ENCODE results near the gene ABR. TPM values are rescaled to one million over a fixed set of nuclear protein-coding genes. Genes with fewer than 3 reads are reported as not detected.

ABR gene
- polyA plus RNA-seq, 3 donors, result 19.8 to 160 (median 26.0) TPM

DNA sequence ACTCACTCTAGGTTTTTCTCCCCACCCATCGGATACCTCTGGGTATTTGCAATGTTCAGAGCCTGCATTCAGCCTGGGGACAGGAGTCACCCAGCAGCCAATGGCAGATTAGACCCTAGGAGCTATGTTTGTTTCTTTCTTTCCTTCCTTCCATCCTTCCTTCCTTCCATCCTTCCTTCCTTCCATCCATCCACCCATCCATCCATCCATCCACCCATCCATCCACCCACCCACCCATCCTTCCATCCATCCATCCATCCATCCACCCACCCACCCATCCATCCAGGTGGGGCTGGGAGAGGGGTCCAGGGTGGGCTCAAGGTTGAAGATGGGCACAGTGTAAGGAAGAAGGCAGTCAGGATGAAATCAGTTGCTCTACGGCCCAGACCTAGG is 142.9 kb downstream of the ABR start:
- peaks cover 19 to 50% of the 10 kb centered on the region in 2 donors for H3K36me3 ChIP-seq (replicated peaks in 1 of 2; ENCODE audit: control insufficient read depth in 1 of 2, insufficient read depth in 2 of 2, low read length in 2 of 2)
- peaks cover 27 to 50% of the 10 kb centered on the region in 2 donors for H3K36me3 Mint-ChIP-seq
- peaks cover 24 to 27% of the 10 kb centered on the region in 2 donors for H3K4me1 ChIP-seq (ENCODE audit: control insufficient read depth in 1 of 2, insufficient read depth in 2 of 2, low read length in 2 of 2)
- DNase-seq, result no peak
- no peak overlapping the region for H3K9ac ChIP-seq (ENCODE audit: insufficient read depth, low read length, poor library complexity, severe bottlenecking)
- peaks cover 0 to 2% (median 0%) of the 10 kb centered on the region in 3 donors for H3K27me3 Mint-ChIP-seq (ENCODE audit: low read depth in 3 of 3)
- peak overlapping the region in 3 of 7 donors; percentile 11 to 69 (median 52) for H3K27ac Mint-ChIP-seq
- no peaks in the 10 kb centered on the region for H3K27me3 ChIP-seq (ENCODE audit: control insufficient read depth in 2 of 2, insufficient read depth in 2 of 2, low read length in 2 of 2)
- peaks cover 86% of the 10 kb centered on the region for H4K20me1 ChIP-seq (ENCODE audit: insufficient read depth, low read length)
- H3K9me3 ChIP-seq (replicated peaks in 1 of 2; ENCODE audit: control insufficient read depth in 1 of 2, insufficient read depth in 1 of 2, low read length in 2 of 2), result no peaks in the 10 kb centered on the region
- no peak overlapping the region for H3K4me2 ChIP-seq (replicated peaks; ENCODE audit: extremely low read depth, low read length, poor library complexity, severe bottlenecking)
- H3K4me3 ChIP-seq (replicated peaks in 1 of 3; ENCODE audit: low read depth in 2 of 3, low read length in 3 of 3), result no peak overlapping the region
- H2AFZ ChIP-seq (ENCODE audit: insufficient read depth, low read depth, low read length, poor library complexity, severe bottlenecking), result no peak overlapping the region
- TF ChIP-seq, protein P1, sequence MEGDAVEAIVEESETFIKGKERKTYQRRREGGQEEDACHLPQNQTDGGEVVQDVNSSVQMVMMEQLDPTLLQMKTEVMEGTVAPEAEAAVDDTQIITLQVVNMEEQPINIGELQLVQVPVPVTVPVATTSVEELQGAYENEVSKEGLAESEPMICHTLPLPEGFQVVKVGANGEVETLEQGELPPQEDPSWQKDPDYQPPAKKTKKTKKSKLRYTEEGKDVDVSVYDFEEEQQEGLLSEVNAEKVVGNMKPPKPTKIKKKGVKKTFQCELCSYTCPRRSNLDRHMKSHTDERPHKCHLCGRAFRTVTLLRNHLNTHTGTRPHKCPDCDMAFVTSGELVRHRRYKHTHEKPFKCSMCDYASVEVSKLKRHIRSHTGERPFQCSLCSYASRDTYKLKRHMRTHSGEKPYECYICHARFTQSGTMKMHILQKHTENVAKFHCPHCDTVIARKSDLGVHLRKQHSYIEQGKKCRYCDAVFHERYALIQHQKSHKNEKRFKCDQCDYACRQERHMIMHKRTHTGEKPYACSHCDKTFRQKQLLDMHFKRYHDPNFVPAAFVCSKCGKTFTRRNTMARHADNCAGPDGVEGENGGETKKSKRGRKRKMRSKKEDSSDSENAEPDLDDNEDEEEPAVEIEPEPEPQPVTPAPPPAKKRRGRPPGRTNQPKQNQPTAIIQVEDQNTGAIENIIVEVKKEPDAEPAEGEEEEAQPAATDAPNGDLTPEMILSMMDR (IDR thresholded peaks at IDR 0.05), result no peak
- peaks cover 38% of the 10 kb centered on the region for H3K4me1 Mint-ChIP-seq
- H3K4me3 Mint-ChIP-seq, result no peak overlapping the region
- H3K9me3 Mint-ChIP-seq, result peaks cover 0 to 1% (median 0%) of the 10 kb centered on the region in 7 donors
- peaks cover 58% of the 10 kb centered on the region for H3K79me2 ChIP-seq (ENCODE audit: insufficient read depth, low read length)
- WGBS (ENCODE audit: insufficient coverage), result 100% methylated on average over 2 of the region's 2 CpGs
- no peak overlapping the region for H3K27ac ChIP-seq (ENCODE audit: low read depth in 1 of 2, low read length in 2 of 2)
- intact Hi-C loops (cut with micrococcal nuclease), result no loop called here

DNA sequence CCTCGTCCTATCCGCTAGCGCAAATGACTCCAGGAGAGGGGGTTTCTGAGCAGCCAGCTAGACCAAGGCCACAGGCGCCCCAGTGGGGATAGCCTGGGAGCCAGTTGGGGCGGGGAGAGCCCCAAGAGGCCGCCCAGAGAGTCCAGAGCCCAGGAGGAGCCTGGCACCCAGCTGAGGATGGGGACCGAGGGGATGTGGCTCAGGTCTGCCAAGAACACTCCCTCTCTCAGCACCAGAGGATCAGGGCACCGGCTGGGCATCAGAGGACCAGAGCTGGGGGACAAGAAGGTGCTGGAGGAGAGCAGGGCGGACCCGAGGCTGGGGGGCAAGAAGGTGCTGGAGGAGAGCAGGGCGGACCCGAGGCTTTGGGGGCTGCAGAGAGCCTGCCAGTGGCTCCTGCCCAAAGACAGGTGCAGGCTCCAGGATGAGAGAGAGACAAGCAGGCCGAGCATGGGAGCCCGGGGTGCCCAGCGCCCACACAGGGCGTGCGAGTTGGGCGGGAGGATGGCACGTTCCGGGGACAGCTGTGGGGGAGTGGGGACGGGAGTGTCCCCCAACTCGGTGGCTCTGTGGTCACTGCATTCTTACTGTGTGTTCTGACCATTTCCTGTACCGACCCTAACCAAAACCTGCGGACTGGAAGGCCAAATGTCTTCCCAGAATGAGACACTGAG is 143.5 kb downstream of the ABR start:
- H3K9me3 Mint-ChIP-seq, result no peaks in the 10 kb centered on the region
- Histone ChIP-seq H3K4me1 (ENCODE audit: control insufficient read depth in 1 of 2, insufficient read depth in 2 of 2, low read length in 2 of 2) (peaks cover 24 to 26% of the 10 kb centered on the region in 2 donors), H2AFZ (ENCODE audit: insufficient read depth, low read depth, low read length, poor library complexity, severe bottlenecking) (no peak overlapping the region), H4K20me1 (ENCODE audit: insufficient read depth, low read length) (peaks cover 82% of the 10 kb centered on the region), H3K4me3 (replicated peaks in 1 of 3; ENCODE audit: low read depth in 2 of 3, low read length in 3 of 3) (no peak overlapping the region), H3K27me3 (ENCODE audit: control insufficient read depth in 2 of 2, insufficient read depth in 2 of 2, low read length in 2 of 2) (no peaks in the 10 kb centered on the region), H3K4me2 (replicated peaks; ENCODE audit: extremely low read depth, low read length, poor library complexity, severe bottlenecking) (no peak overlapping the region), H3K9me3 (replicated peaks in 1 of 2; ENCODE audit: control insufficient read depth in 1 of 2, insufficient read depth in 1 of 2, low read length in 2 of 2) (no peaks in the 10 kb centered on the region), H3K36me3 (replicated peaks in 1 of 2; ENCODE audit: control insufficient read depth in 1 of 2, insufficient read depth in 2 of 2, low read length in 2 of 2) (peaks cover 19 to 49% of the 10 kb centered on the region in 2 donors), H3K27ac (ENCODE audit: low read depth in 1 of 2, low read length in 2 of 2) (no peak overlapping the region), H3K79me2 (ENCODE audit: insufficient read depth, low read length) (peaks cover 56% of the 10 kb centered on the region), H3K9ac (ENCODE audit: insufficient read depth, low read length, poor library complexity, severe bottlenecking) (no peak overlapping the region)
- H3K36me3 Mint-ChIP-seq, result peaks cover 24 to 48% of the 10 kb centered on the region in 2 donors
- H3K4me3 Mint-ChIP-seq, result no peak overlapping the region
- H3K27me3 Mint-ChIP-seq (ENCODE audit: low read depth in 3 of 3), result peaks cover 0 to 2% (median 0%) of the 10 kb centered on the region in 3 donors
- DNase-seq, result no peak
- TF ChIP-seq, protein P1 (IDR thresholded peaks at IDR 0.05), result no peak
- WGBS (ENCODE audit: insufficient coverage), result 87% methylated on average over 17 of the region's 24 CpGs
- peak overlapping the region in 3 of 7 donors; percentile 24 to 69 (median 55) for H3K27ac Mint-ChIP-seq
- intact Hi-C loops (cut with micrococcal nuclease), result no loop called here
- H3K4me1 Mint-ChIP-seq, result peaks cover 36% of the 10 kb centered on the region
